Femur (tissue), 1 donor: ENCODE measurements around the gene RPP40.
"Not testable (repeated sequence)": the region's sequence is repeated elsewhere in the genome, so short reads cannot be mapped to it uniquely, and the experiment has no call there.

Experiments used
- DNase-seq: peaks from one replicate; pipeline ENCODE4 v3.0.0-alpha.2; 2017

The RPP40 gene

GRCh38 chr6:5012519-5012918 is 8.7 kb upstream of the RPP40 start:
- DNase-seq = no peak

DNA sequence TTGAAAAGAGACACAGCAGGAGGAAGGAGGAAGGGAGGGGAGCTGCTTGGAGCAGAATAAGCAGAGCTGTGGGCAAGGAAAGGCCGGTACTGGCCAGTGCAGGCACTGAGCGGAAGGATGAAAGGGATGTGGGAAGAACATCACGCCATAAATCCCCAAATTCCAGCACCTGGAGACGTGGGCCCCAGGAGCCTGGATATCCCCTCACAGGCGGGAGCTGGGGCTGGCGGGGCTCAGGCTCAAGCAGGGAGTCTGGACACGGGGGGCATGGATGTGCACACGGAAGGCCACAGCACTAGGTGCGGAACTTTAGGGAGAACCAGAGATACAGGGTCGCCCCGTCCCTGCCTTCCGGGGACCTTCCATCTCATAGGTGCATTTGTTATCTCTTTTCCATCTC is 7.5 kb upstream of the RPP40 start:
- no peak for DNase-seq

GRCh38 chr6:5007531-5007930 is 3.7 kb upstream of the RPP40 start:
- DNase-seq = no peak

- no peak for DNase-seq
These were observed 2.4 kb upstream of the RPP40 start for GRCh38 chr6:5006222-5006621.

GRCh38 chr6:5005038-5005433 is 1.2 kb upstream of the RPP40 start:
- DNase-seq = not testable (repeated sequence)

- DNase-seq = no peak
These were observed 668 bp upstream of the RPP40 start for GRCh38 chr6:5004373-5005037.

- DNase-seq = no peak
These were observed 4.3 kb downstream of the RPP40 start for GRCh38 chr6:4999586-4999985.

GRCh38 chr6:4997862-4998261 is 6.0 kb downstream of the RPP40 start:
- no peak for DNase-seq

GRCh38 chr6:4994741-4995140 is 9.1 kb downstream of the RPP40 start:
- no peak for DNase-seq

DNA sequence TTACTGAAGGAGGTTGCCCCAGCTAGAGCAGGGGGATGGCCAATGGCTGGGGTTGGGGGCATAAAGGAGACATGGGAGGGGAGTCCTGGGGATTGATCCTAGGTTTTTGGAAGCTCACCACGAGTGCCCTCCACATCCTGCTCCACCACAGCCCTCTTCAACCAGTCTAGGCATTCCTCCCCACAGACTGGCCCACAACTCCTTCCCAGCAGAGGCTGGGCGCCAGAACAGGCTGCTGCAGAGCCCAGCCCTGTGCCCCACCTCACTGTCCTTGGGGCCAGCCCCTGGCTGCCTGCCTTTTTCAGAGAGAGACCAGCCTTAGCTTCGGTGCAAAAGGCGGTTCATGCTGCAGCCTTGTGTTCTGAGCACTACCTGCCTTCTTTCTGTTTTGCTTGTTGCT is 16.4 kb downstream of the RPP40 start:
- no peak for DNase-seq

DNA sequence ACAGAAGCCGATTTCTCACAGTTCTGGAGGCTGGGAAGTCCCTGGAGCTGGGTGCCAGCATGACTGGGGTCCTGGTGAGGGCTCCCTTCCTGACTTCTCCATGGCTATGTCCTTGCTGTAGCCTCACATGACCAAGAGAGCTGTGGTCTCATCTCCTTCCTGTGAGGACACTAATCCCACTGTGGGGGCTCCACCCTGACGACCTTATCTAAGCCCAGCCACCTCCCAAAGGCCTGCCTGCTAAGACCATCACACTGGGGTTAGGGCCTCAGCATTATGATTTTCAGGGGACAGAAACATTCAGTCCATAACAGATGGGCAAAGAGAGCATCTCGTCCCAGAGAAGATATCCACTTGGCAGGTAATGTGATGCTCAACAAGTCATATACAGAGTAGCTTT is 16.8 kb downstream of the RPP40 start:
- DNase-seq = no peak

GRCh38 chr6:4983322-4983721 is 20.5 kb downstream of the RPP40 start:
- no peak for DNase-seq

DNA sequence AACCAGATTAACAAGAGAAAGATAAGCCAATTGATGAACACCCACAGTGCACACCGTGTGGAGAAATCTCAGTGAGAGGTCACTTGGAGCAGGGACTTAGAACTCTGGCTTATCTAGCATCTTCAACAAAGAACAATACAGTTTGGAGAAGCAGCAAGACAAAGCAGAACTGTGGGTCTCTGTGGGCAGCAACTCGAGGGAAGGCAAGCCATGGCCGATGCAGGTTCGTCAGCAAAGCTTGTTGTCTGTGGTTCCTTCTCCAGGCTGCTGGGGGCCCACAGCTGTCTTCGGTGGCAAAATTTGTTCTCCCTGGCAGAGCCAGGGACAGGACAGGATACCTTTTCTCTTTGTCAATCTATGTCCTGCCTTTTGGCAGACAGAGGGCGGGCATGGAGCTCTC is 22.1 kb downstream of the RPP40 start:
- no peak for DNase-seq

DNA sequence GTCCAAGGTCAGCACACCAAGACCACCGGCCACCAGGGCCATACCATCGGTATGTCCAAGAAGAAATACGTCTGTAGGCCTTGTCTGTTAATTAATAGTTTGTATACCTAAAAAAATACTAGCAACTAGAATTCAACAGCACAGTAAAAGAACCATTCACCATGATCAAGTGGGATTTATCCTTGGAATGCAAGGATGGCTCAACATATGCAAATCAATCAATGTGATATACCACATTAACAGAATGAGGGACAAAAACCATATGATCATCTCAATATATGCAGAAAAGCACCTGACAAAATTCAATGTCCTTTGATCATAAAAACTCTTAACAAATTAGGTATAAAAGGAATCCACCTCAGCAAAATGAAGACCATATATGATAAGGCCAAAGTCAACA is 24.4 kb downstream of the RPP40 start:
- no peak for DNase-seq

DNA sequence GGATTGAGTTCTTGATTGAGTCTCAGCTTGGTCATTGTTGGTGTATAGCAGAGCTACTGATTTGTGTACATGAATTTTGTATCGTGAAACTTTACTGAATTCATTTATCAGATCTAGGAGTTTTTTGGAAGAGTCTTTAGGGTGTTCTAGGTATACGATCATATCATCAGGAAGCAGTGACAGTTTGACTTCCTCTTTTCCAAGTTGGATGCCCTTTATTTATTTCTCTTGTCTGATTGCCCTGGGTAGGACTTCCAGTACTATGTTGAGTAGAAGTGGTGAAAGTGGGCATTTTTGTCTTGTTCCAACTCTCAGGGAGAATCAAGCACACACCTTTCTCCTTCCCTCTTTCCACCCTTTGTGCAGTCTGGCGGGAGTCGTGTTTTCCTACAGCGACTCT is 26.4 kb downstream of the RPP40 start:
- no peak for DNase-seq

DNA sequence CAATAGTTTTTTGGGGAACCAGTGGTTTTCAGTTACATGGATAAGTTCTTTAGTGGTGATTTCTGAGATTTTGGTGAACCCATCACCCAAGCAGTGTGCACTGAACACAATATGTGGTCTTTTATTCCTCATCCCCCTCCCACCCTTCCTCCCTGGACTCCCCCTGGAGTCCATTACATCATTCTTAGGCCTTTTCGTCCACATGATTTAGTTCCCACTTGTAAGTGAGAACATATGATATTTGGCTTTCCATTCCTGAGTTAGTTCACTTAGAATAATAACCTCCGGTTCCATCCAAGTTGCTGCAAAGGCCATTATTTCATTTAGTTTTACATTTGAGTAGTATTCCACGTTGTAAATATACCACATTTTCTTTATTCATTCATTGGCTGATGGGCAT is 28.3 kb downstream of the RPP40 start:
- DNase-seq = no peak

GRCh38 chr6:4974962-4975361 is 28.9 kb downstream of the RPP40 start:
- DNase-seq = no peak

- peak; percentile 93 for DNase-seq
These were observed 29.7 kb downstream of the RPP40 start for GRCh38 chr6:4973982-4974745.

DNA sequence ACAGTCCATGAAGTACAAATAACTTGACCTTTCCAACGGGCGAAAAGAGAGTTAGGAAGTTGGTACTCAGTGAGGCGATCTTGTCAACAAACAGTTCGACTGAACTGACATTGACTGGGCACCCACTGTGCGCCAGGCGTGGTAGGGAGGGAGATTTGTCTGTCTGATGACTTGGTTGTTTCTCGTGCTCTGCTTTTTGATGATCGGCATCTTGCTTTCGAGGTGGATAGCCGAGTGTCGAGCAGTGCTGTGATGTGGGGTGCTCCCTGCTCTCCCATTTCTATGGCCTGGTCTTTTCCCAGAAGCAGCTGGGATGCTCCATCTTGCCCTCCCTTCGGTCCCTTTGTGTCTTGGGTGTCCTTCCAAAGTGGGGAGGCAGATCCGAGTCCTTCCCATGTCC is 30.4 kb downstream of the RPP40 start:
- no peak for DNase-seq

DNA sequence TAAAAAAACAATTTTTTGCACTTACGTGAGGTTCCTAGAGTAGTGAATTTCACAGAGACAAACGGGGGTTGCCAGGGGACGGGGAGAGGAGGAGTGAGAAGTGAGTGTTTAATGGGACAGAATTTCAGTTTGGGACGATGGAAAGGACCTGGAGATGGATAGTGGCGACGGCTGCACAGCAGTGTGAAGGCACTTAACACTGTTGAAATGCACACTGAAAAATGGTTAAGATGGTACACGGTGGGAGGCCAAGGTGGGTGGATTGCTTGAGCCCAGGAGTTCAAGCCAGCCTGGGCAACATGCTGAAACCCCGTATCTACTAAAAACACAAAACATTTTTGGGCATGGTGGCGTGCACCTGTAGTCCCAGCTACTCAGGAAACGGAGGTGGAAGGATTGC is 31.4 kb downstream of the RPP40 start:
- DNase-seq = no peak

DNA sequence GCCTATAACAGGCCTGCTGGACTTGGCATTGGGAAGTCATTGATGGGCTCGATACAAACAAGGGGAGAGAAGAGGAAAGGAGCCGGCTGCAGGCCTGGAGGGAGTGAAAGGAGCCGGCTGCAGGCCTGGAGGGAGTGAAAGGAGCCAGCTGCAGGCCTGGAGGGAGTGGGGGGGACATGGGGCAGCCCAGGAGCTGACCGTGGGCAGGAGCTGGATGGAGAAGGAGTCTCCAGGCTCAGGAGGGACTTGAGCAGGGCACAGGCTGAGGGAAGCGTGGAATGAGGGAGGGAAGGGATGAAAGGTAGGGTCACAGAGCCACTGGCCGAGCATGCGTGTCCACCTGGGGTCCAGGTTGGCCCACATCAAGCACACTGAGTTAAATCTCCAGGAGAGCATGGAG is 32.0 kb downstream of the RPP40 start:
- DNase-seq = no peak

GRCh38 chr6:4970739-4971395 is 33.0 kb downstream of the RPP40 start:
- DNase-seq = no peak

DNA sequence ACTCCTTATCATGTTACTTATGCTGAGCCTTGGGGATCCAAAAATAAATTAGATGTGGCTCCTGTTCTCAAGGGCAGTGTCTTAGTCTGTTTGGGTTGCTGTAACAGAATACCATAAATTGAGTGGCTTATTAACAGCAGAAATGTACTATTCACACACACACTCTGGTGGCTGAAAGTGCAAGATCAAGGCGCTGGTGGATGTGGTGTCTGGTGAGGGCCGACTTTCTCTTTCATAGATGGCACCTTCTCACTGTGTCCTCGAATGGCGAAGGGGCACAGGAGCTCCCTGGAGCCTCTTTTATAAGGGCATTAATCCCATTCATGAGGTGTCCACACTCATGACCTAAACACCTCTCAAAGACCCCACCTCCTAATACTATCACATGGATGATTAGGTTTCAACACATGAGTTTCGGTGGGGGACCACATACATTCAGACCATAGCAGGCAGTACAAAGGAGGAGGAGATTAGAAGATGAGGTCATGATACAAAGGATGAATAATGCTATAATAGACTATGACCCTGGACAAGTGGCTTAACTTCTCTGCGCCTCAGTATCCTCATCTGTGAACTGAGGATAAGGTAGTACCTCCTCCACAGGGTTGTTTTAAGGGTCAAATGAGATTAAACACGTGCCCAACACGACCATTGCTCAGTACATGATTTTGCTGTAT is 34.1 kb downstream of the RPP40 start:
- DNase-seq = no peak
